Activated naive CD4-positive, alpha-beta T cell treated with anti-CD3 and anti-CD28 coated beads, Interleukin-2, amount 10 ng/mL, durations not matched to agents 7 days and 5 days (primary cell): ENCODE results near the gene CD96.
A peak's percentile ranks its signal among the peaks of the same experiment; 100 is the strongest.
"Not testable (repeated sequence)": the region's sequence is repeated elsewhere in the genome, so short reads cannot be mapped to it uniquely, and the experiment has no call there.

Source experiments
- CTCF ChIA-PET: fragments of 350-600 bp; sonication (Branson Sonifier 250); formaldehyde crosslinking; loops from one replicate; lab custom pipeline; 2021; ENCODE audit warnings: antibody characterized with exemption; lab: Charles Lee
- DNase-seq: peaks from one replicate; pipeline ENCODE4 v3.0.0-alpha.2; 2020
- H3K27ac Mint-ChIP-seq: one replicate; pipeline ENCODE4 v1.8.0; 2021; ENCODE audit warnings: mild to moderate bottlenecking, moderate library complexity, mixed read lengths
- H3K27me3 Mint-ChIP-seq: one replicate; pipeline ENCODE4 v1.8.0; 2021; ENCODE audit warnings: mild to moderate bottlenecking, mixed read lengths
- H3K36me3 Mint-ChIP-seq: one replicate; pipeline ENCODE4 v1.8.0; 2021; ENCODE audit warnings: mixed read lengths
- H3K4me1 Mint-ChIP-seq: one replicate; pipeline ENCODE4 v1.8.0; 2021; ENCODE audit warnings: mixed read lengths
- H3K4me3 Mint-ChIP-seq: one replicate; pipeline ENCODE4 v1.8.0; 2021; ENCODE audit warnings: mild to moderate bottlenecking, moderate library complexity, mixed read lengths
- H3K9me3 Mint-ChIP-seq: one replicate; pipeline ENCODE4 v1.8.0; 2021; ENCODE audit warnings: mixed read lengths

Gene CD96

GRCh38 chr3:111539351-111540331, 2.4 kb upstream of the CD96 start:
- Mint-ChIP-seq H3K4me3 (peak overlapping the region; percentile 64), H3K36me3 (peaks cover 28% of the 10 kb centered on the region), H3K27me3 (no peaks in the 10 kb centered on the region), H3K27ac (peak overlapping the region; percentile 90), H3K9me3 (no peaks in the 10 kb centered on the region), H3K4me1 (peaks cover 54% of the 10 kb centered on the region)
- DNase-seq, result peak; percentile 79
- CTCF ChIA-PET, result interaction anchor here (0.6 to 2.5 kb wide), 14 partner anchors 38 to 1805 kb away, joined by 3 to 12 read pairs (median 3); no protein-coding TSS in a partner anchor

GRCh38 chr3:111541391-111541790, 606 bp upstream of the CD96 start:
- Mint-ChIP-seq H3K4me1 (peaks cover 72% of the 10 kb centered on the region), H3K4me3 (peak overlapping the region; percentile 95), H3K36me3 (peaks cover 43% of the 10 kb centered on the region), H3K27ac (no peak overlapping the region), H3K27me3 (no peaks in the 10 kb centered on the region), H3K9me3 (no peaks in the 10 kb centered on the region)
- CTCF ChIA-PET, result interaction anchor here (0.6 to 1.9 kb wide), 4 partner anchors 50 to 150 kb away, joined by 3 to 9 read pairs (median 3); no protein-coding TSS in a partner anchor
- no peak for DNase-seq

GRCh38 chr3:111542611-111543300, 759 bp downstream of the CD96 start:
- no peaks in the 10 kb centered on the region for H3K27me3 Mint-ChIP-seq
- peak overlapping the region; percentile 95 for H3K4me3 Mint-ChIP-seq
- H3K9me3 Mint-ChIP-seq, result no peaks in the 10 kb centered on the region
- no peak overlapping the region for H3K27ac Mint-ChIP-seq
- peaks cover 76% of the 10 kb centered on the region for H3K4me1 Mint-ChIP-seq
- peaks cover 50% of the 10 kb centered on the region for H3K36me3 Mint-ChIP-seq
- DNase-seq, result no peak
- CTCF ChIA-PET, result interaction anchor here (0.5 to 6.6 kb wide), 2 partner anchors 74 to 149 kb away, joined by 3 to 54 read pairs; no protein-coding TSS in a partner anchor

- no peaks in the 10 kb centered on the region for H3K27me3 Mint-ChIP-seq
- H3K27ac Mint-ChIP-seq, result no peak overlapping the region
- H3K36me3 Mint-ChIP-seq, result peaks cover 47% of the 10 kb centered on the region
- DNase-seq, result no peak
- CTCF ChIA-PET, result interaction anchor here (0.9 to 6.6 kb wide), 4 partner anchors 32 to 71 kb away, joined by 3 to 54 read pairs (median 6); no protein-coding TSS in a partner anchor
- H3K4me1 Mint-ChIP-seq, result peaks cover 52% of the 10 kb centered on the region
- H3K4me3 Mint-ChIP-seq, result peak overlapping the region; percentile 95
- H3K9me3 Mint-ChIP-seq, result no peaks in the 10 kb centered on the region
Measured at GRCh38 chr3:111545349-111545748, 3.4 kb downstream of the CD96 start.

- Mint-ChIP-seq H3K4me1 (peaks cover 35% of the 10 kb centered on the region), H3K36me3 (peaks cover 40% of the 10 kb centered on the region), H3K27me3 (no peaks in the 10 kb centered on the region), H3K9me3 (no peaks in the 10 kb centered on the region), H3K4me3 (no peak overlapping the region), H3K27ac (no peak overlapping the region)
- CTCF ChIA-PET, result interaction anchor here (1.0 to 6.6 kb wide), 7 partner anchors 30 to 144 kb away, joined by 3 to 54 read pairs (median 4); no protein-coding TSS in a partner anchor
- peak; percentile 77 for DNase-seq
Measured at GRCh38 chr3:111547631-111548030, 5.6 kb downstream of the CD96 start.

- CTCF ChIA-PET, result interaction anchor here (1.0 to 6.6 kb wide), 6 partner anchors 43 to 144 kb away, joined by 3 to 54 read pairs (median 6); no protein-coding TSS in a partner anchor
- Mint-ChIP-seq H3K27me3 (no peaks in the 10 kb centered on the region), H3K36me3 (peaks cover 37% of the 10 kb centered on the region), H3K4me3 (no peak overlapping the region), H3K4me1 (peaks cover 35% of the 10 kb centered on the region), H3K9me3 (no peaks in the 10 kb centered on the region), H3K27ac (no peak overlapping the region)
- DNase-seq, result no peak
Measured at GRCh38 chr3:111548092-111548491, 6.1 kb downstream of the CD96 start.

GRCh38 chr3:111548756-111549155, 6.8 kb downstream of the CD96 start:
- no peak for DNase-seq
- CTCF ChIA-PET, result interaction anchor here (1.0 to 6.6 kb wide), 3 partner anchors 62 to 143 kb away, joined by 3 to 54 read pairs (median 7); no protein-coding TSS in a partner anchor
- Mint-ChIP-seq H3K27ac (no peak overlapping the region), H3K4me3 (no peak overlapping the region), H3K9me3 (no peaks in the 10 kb centered on the region), H3K36me3 (peaks cover 35% of the 10 kb centered on the region), H3K27me3 (no peaks in the 10 kb centered on the region), H3K4me1 (peaks cover 37% of the 10 kb centered on the region)

GRCh38 chr3:111561902-111562301, 19.9 kb downstream of the CD96 start:
- H3K9me3 Mint-ChIP-seq, H3K4me3 Mint-ChIP-seq, H3K27me3 Mint-ChIP-seq, CTCF ChIA-PET, H3K27ac Mint-ChIP-seq, DNase-seq: not testable (repeated sequence)
- peaks cover 28% of the 10 kb centered on the region for H3K4me1 Mint-ChIP-seq
- peaks cover 25% of the 10 kb centered on the region for H3K36me3 Mint-ChIP-seq

- H3K4me1 Mint-ChIP-seq, result peaks cover 51% of the 10 kb centered on the region
- H3K9me3 Mint-ChIP-seq, result no peaks in the 10 kb centered on the region
- H3K4me3 Mint-ChIP-seq, result no peak overlapping the region
- H3K27me3 Mint-ChIP-seq, result no peaks in the 10 kb centered on the region
- CTCF ChIA-PET, result no interaction called here
- H3K27ac Mint-ChIP-seq, result peak overlapping the region; percentile 24
- no peak for DNase-seq
- peaks cover 62% of the 10 kb centered on the region for H3K36me3 Mint-ChIP-seq
Measured at GRCh38 chr3:111566844-111567243, 24.8 kb downstream of the CD96 start.

- peaks cover 63% of the 10 kb centered on the region for H3K36me3 Mint-ChIP-seq
- no peaks in the 10 kb centered on the region for H3K27me3 Mint-ChIP-seq
- H3K4me3 Mint-ChIP-seq, result no peak overlapping the region
Measured at GRCh38 chr3:111568355-111568754, 26.4 kb downstream of the CD96 start.

GRCh38 chr3:111568911-111569310, 26.9 kb downstream of the CD96 start:
- Mint-ChIP-seq H3K4me3 (no peak overlapping the region), H3K27ac (no peak overlapping the region), H3K27me3 (no peaks in the 10 kb centered on the region), H3K4me1 (peaks cover 54% of the 10 kb centered on the region), H3K36me3 (peaks cover 65% of the 10 kb centered on the region), H3K9me3 (no peaks in the 10 kb centered on the region)
- no peak for DNase-seq
- CTCF ChIA-PET, result interaction anchor here (0.9 kb wide), 1 partner anchor 9 kb away, joined by 3 read pairs; no protein-coding TSS in a partner anchor

More at GRCh38 chr3:111568355-111568754, 26.4 kb downstream of the CD96 start:
- H3K4me1 Mint-ChIP-seq, result peaks cover 51% of the 10 kb centered on the region
- CTCF ChIA-PET, result interaction anchor here (0.9 kb wide), 1 partner anchor 10 kb away, joined by 3 read pairs; no protein-coding TSS in a partner anchor
- no peaks in the 10 kb centered on the region for H3K9me3 Mint-ChIP-seq
- H3K27ac Mint-ChIP-seq, result no peak overlapping the region
- DNase-seq, result no peak

GRCh38 chr3:111570404-111571030, 28.5 kb downstream of the CD96 start:
- CTCF ChIA-PET, result no interaction called here
- H3K9me3 Mint-ChIP-seq, result no peaks in the 10 kb centered on the region
- H3K27me3 Mint-ChIP-seq, result no peaks in the 10 kb centered on the region
- no peak overlapping the region for H3K27ac Mint-ChIP-seq
- H3K4me3 Mint-ChIP-seq, result no peak overlapping the region
- peaks cover 48% of the 10 kb centered on the region for H3K4me1 Mint-ChIP-seq
- no peak for DNase-seq
- H3K36me3 Mint-ChIP-seq, result peaks cover 63% of the 10 kb centered on the region

GRCh38 chr3:111571282-111571681, 29.3 kb downstream of the CD96 start:
- Mint-ChIP-seq H3K36me3 (peaks cover 66% of the 10 kb centered on the region), H3K27me3 (no peaks in the 10 kb centered on the region), H3K9me3 (no peaks in the 10 kb centered on the region), H3K4me1 (peaks cover 47% of the 10 kb centered on the region), H3K4me3 (no peak overlapping the region), H3K27ac (no peak overlapping the region)
- DNase-seq, result no peak
- CTCF ChIA-PET, result no interaction called here
